GM04504 (cell line): Measurements from ENCODE around the gene SLC25A18.
"Not testable (repeated sequence)": the region's sequence is repeated elsewhere in the genome, so short reads cannot be mapped to it uniquely, and the experiment has no call there.

Experiments
- DNase-seq: peaks from one replicate; pipeline ENCODE4 v3.0.0-alpha.2; 2012; ENCODE audit warnings: low read depth

SLC25A18 gene

DNA sequence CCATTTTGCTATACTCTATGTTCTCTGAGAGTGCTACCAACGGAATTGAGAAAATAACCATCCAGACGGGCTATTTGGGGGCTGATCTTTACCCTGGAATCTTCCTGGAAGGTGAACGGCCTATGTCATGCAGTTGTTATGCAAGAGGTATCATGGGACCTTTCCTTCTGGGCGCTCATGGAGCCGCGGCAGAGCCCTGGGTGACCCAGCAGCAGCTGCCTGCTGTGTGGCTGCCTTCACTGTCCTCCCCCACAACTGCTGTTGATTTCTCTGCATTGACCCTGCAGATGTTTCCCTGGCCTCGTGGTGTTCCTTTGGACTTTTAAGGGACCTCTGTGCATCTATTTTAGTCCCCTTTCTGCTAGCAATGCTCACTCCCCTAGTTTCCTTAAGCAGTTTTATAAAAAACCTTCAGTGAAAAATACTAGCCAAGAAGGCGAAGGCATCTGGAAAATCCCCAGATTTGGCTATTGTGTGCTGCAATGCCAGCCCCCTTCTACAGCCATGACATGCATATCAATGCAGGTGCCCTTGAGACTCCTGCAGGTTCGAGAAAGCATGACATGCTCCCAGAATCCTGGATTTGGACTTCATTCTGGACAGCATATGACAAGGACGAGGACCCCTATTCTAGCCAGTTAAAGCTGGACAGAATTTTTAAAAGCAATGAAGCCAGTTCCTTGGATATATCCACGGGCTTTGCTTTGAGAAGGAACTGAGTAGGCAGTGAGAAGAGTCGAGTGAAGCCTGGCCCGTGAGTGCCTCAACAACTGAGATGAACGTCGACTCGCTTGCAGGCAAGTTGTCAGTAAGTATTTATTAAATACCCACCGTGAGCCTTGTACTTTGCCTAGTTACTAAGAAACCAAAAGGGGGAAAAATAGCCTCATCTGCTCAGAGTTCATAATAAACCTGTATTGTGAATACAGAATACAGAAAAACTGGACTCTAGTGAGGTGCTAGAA is at the start of gene SLC25A18:
Gene SLC25A18, plus strand, starts transcription at position 593 of the 965 bp plus-strand sequence. CDS start 16,447 bp downstream, outside the sequence.
- no peak for DNase-seq

GRCh38 chr22:17513612-17514011 is 49.7 kb upstream of the SLC25A18 start:
- no peak for DNase-seq

GRCh38 chr22:17514084-17514483 is 49.2 kb upstream of the SLC25A18 start:
- DNase-seq = no peak

DNA sequence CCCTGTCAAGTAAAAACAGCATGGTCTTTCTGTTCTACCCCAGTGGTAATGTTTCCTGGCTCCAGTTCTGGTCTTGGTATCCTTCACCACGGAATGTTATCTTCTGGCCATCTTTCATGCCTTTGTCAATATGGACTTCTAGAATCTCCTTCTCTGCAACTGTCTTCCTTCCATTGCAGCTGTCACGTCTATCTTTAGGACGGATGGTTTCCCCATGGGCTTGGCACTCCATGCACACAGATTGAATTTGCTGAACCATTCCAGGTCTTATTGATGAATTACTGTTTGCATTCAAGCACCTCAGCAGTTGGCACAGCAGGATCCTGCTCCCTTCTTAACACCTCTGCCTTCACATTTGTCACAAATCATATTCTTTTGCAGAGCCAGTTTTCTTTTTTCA is 44.9 kb upstream of the SLC25A18 start:
- no peak for DNase-seq

DNA sequence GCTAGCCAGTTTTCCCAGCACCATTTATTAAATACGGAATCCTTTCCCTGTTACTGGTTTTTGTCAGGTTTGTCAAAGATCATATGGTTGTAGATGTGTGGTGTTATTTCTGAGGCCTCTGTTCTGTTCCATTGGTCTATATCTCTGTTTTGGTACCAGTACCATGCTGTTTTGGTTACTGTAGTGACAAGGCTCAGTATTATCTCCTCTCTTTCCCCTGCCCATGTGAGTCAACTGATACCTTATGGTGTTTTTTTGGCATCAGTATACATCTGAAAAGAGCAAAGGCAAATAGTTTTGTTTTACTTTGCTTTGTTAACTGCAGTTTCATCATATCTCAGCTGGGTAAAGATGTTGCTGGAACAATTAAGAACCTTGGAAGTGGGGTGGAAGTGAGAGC is 41.3 kb upstream of the SLC25A18 start:
- not testable (repeated sequence) for DNase-seq

DNA sequence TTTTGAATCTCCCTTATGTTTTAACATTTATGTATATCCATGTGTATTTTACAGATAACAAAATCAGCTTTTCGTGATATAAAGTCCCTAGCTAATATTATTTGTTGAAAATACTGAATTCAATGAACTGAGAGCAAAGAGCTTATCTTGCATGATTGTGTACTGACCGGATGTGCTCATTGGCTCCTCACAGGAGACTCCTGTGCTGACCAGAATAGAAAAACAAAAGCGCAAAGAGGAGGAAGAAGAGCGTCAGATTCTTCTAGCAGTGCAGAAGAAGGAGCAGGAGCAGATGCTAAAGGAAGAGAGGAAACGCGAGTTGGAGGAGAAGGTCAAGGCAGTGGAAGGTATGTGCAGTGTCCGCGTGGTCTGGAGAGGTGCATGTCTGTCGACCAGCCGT is 39.4 kb upstream of the SLC25A18 start:
- DNase-seq = no peak

- no peak for DNase-seq
Observed at GRCh38 chr22:17536269-17536668, 27.0 kb upstream of the SLC25A18 start.

DNA sequence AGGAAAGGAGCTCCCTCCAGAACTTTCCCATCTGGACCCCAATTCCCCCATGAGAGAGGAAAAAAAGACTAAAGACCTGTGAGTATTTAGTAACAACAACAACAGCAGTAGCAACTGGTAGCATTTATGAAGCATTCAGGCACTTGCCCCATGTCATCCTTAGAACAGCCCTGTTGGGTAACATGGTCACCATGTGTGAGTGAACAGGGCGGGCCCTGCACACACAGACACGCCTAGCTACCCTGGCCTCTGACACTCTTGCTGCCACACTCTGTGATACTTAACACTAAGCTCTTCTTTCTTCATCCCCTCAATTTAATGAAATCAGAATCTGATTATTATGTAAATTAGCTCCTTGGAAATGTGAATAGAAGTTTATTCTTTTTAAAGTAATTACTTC is 26.1 kb upstream of the SLC25A18 start:
- no peak for DNase-seq

- DNase-seq = no peak
Observed at GRCh38 chr22:17540481-17540880, 22.8 kb upstream of the SLC25A18 start.

DNA sequence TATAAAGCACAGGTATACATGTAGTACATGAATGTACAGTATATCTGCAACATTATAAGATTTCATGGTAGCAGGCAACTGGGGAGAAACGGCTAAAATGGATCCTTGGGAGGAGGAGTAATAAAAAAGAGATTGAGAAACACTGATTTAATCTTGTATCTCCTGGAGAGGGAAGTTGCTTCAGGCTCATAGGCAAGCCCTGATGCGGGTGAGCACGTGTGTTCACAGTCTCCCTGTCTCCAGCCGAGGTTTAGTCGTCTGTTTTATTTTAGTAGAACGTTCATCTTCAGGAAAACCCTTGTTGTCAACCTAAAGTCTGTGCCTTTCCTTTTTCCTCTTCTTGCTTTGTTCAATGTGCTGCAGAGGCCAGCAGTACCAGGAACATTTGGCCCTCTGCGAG is 21.8 kb upstream of the SLC25A18 start:
- DNase-seq = no peak

- DNase-seq = no peak
Observed at GRCh38 chr22:17542452-17542851, 20.8 kb upstream of the SLC25A18 start.

GRCh38 chr22:17548010-17548755 is 15.1 kb upstream of the SLC25A18 start:
- DNase-seq = no peak

DNA sequence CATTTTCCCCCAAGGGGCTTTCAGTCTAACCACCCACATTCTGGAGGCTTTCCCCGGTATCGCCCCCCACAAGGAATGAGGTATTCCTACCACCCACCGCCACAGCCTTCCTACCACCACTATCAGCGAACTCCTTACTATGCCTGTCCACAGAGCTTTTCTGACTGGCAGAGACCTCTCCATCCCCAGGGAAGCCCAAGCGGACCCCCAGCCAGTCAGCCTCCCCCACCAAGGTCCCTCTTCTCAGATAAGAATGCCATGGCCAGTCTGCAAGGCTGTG is 14.6 kb upstream of the SLC25A18 start:
- DNase-seq = no peak

GRCh38 chr22:17549183-17549582 is 14.1 kb upstream of the SLC25A18 start:
- no peak for DNase-seq

DNA sequence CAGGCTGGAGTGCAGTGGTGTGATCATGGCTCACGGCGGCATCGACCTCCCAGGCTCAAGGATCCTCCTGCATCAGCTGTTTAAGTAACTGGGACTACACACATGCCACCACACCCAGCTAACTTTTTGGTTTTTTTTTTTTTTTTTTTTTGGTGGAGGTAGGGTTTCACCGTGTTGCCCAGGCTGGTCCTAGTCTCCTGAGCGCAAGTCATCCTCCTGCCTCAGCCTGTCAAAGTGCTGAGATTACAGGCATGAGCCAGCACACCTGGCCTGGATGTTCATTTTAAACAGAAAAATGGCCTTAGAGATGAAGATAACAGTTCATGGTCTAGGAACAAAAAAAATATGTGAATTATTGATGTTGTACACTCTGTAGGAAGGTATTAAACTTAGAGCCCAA is 13.6 kb upstream of the SLC25A18 start:
- no peak for DNase-seq

- no peak for DNase-seq
Observed at GRCh38 chr22:17552737-17553136, 10.6 kb upstream of the SLC25A18 start.

DNA sequence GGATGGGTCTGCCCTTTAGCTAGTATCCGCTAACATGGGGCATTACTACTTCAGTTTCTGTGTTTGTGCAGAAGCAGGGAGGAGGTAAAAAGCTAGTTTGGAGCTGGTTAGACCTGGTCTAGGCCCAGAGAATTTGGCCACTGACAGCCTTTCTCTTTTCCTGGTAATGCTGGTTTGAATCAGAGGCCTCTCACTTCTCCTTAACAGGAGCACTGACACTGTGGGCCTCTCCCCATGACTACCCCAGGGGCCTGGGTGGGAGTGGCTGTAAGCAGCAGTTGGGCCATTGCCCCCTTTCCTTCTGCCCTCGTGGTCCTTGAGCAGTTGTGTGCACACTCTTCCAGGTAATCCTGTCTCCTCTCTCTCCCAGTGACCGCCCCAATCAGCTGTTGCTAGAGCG is 8.5 kb upstream of the SLC25A18 start:
- no peak for DNase-seq

DNA sequence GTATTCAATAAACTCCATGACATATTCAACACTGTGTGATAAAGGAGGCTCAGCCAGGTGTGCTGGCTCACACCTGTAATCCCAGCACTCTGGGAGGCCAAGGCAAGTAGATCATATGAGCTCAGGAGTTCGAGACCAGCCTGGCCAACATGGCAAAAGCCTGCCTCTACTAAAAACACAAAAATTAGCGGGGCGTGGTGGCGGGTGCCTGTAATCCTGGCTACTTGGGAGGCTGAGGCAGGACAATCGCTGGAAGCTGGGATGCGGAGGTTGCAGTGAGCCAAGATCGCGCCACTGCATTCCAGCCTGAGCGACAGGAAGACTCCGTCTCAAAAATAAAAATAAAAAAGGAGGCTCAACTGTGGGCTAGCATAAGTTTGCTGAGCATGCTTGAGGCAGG is 4.1 kb upstream of the SLC25A18 start:
- no peak for DNase-seq

GRCh38 chr22:17563936-17564391 is 666 bp downstream of the SLC25A18 start:
- peak; percentile 55 for DNase-seq

GRCh38 chr22:17566016-17566687 is 2.9 kb downstream of the SLC25A18 start:
- not testable (repeated sequence) for DNase-seq

GRCh38 chr22:17566776-17567175 is 3.5 kb downstream of the SLC25A18 start:
- DNase-seq = no peak

- DNase-seq = no peak
Observed at GRCh38 chr22:17569971-17570511, 6.7 kb downstream of the SLC25A18 start.
